Mucosa of descending colon (tissue), 3 donors: ENCODE results near the gene SUB1. TPM values are rescaled to one million over a fixed set of nuclear protein-coding genes. Genes with fewer than 3 reads are reported as not detected.

Source experiments
- ATAC-seq: fragments of 200-7000 bp; cut with Tn5 transposase; one replicate; pipeline ENCODE4 v1.9.1; 2020; ENCODE audit warnings: mild to moderate bottlenecking, moderate library complexity
- DNase-seq, 3 donors: peaks; one replicate each; pipeline ENCODE4 v3.0.0-alpha.2; 2020
- H3K36me3 ChIP-seq: fragments of 200-600 bp; one replicate; pipeline ENCODE4 v1.8.0; 2021; ENCODE audit warnings: low read depth, mild to moderate bottlenecking
- H3K4me1 ChIP-seq: fragments of 200-600 bp; one replicate; pipeline ENCODE4 v1.8.0; 2021; ENCODE audit warnings: low read depth, mild to moderate bottlenecking
- H3K4me3 ChIP-seq: fragments of 200-600 bp; one replicate; pipeline ENCODE4 v1.8.0; 2021; ENCODE audit warnings: mild to moderate bottlenecking
- H3K9me3 ChIP-seq: fragments of 200-600 bp; one replicate; pipeline ENCODE4 v1.8.0; 2021; ENCODE audit warnings: mild to moderate bottlenecking
- intact Hi-C, 2 donors: fragments of 100-400 bp; cut with DNase I in 1 of 2; cut with micrococcal nuclease in 1 of 2; formaldehyde crosslinking; loops; one replicate each; pipeline versions ENCODE4 v1.11.0 to v1.11.1; 2022; cut with DNase I, micrococcal nuclease
- total RNA-seq, 3 donors: library from RNA; stranded (reverse); fragmentation: NEBNext Ultra II Directional in 2 of 3; extraction: Animal tissue kit (Norgen Biotek cat#: 25700) in 2 of 3; gene quantifications; one replicate each; pipeline versions ENCODE4 v1.2.1 to v1.2.4, GENCODE V29; 2021 to 2023
- TF ChIP-seq, protein P1 (sequence below): fragments of 200-600 bp; IDR thresholded peaks from one replicate; pipeline ENCODE4 v1.8.0; 2022; ENCODE audit warnings: antibody characterized with exemption, mild to moderate bottlenecking
- donor health status: DM: no; HTN: no; CAD: no; lungs with moderate emphysema.
- donor health status: DM: no; HTN: no; CAD: no.
- donor health status: DM: no; HTN: yes; CAD: no.

The SUB1 gene
- total RNA-seq, 3 donors from 2014 or later = 134 to 174 (median 156) TPM

DNA sequence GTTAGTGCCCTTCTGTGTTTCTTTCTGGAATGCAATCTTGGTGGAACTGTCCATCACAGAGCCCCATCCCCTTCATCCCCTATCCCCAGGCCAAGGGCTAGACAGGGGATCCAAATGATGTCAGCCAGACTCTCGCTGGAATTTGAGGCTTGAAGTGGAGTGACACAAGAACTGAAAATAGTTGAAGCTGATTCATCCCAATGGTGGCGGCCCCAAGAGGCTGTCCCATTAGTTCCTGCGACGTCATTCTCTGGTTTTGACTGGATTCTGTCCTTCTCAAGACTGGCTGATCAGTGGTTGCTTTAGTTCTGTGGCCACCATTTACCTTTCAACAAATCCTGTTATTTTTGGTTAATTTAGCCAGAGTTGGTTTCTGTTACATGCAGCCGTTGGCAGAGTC is 59.9 kb downstream of the SUB1 start:
- ATAC-seq (no peak), DNase-seq (no peak)
- H3K36me3 ChIP-seq = no peaks in the 10 kb centered on the region
- intact Hi-C loops = no loop called here
- H3K9me3 ChIP-seq = no peaks in the 10 kb centered on the region
- TF ChIP-seq, protein P1, sequence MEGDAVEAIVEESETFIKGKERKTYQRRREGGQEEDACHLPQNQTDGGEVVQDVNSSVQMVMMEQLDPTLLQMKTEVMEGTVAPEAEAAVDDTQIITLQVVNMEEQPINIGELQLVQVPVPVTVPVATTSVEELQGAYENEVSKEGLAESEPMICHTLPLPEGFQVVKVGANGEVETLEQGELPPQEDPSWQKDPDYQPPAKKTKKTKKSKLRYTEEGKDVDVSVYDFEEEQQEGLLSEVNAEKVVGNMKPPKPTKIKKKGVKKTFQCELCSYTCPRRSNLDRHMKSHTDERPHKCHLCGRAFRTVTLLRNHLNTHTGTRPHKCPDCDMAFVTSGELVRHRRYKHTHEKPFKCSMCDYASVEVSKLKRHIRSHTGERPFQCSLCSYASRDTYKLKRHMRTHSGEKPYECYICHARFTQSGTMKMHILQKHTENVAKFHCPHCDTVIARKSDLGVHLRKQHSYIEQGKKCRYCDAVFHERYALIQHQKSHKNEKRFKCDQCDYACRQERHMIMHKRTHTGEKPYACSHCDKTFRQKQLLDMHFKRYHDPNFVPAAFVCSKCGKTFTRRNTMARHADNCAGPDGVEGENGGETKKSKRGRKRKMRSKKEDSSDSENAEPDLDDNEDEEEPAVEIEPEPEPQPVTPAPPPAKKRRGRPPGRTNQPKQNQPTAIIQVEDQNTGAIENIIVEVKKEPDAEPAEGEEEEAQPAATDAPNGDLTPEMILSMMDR = no peak
- no peaks in the 10 kb centered on the region for H3K4me1 ChIP-seq
- no peak overlapping the region for H3K4me3 ChIP-seq

DNA sequence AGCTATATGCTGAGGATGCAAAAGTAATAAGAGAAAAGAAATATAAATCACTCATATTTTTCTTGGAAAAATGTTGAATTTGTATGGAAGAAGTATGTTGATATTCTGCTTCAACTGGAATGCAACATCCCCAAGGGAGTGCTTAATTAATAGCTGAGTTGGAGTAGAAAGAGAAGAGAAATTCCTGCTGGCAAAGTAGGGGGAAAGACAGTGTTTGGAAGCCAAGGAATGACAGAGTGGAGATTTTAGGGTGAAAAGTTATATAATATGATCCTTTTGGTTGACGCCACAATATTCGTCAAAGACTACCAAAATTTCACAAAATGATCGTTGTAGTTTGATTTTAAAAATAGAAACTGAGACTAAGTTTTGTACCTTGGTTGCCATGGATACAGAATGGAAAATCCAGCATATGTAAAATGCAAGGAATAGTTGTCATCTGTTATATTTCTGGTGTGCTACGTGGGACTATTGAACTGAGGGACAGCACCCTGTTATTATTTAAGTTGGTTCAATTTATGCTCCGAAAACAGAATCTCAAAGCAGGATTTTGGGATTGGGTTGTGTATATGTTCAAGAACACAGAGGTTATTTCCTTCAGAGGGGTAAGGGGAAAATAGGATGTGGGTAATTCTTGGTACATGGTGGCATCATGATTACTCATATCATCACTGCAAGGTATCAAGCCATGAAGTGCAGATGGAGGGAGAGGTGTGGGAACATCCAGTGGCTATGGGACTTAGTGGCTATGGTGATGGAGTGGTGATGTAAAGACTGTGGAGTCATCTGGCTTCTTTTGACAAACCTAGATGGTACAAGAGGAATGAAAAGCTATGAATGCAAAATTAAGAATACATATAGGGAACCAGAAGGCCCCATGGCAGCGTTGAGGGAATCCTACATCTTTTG is 61.0 kb downstream of the SUB1 start:
- TF ChIP-seq, protein P1 = no peak
- no peaks in the 10 kb centered on the region for H3K9me3 ChIP-seq
- intact Hi-C loops = no loop called here
- ATAC-seq (no peak), DNase-seq (no peak)
- H3K36me3 ChIP-seq = no peaks in the 10 kb centered on the region
- no peak overlapping the region for H3K4me3 ChIP-seq
- no peaks in the 10 kb centered on the region for H3K4me1 ChIP-seq

DNA sequence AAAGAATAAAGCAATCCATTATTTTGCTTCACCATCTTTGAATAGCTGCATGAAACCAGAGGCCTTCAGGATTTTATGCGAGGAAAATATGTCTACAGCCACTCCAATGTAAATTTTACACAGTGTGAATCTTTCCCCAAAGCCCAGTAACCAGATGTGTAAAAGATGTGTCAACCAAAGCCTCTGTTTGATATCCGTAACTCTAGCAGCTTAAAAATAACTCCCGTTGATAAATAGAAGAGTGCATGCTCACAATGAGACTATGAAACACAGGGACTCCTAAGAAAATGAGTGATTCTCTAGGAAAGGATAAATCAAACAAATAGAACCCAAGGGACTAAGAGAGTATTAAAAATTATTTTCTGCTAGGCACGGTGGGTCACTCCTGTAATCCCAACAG is 65.7 kb downstream of the SUB1 start:
- H3K36me3 ChIP-seq = no peaks in the 10 kb centered on the region
- DNase-seq = no peak
- no peaks in the 10 kb centered on the region for H3K4me1 ChIP-seq
- H3K9me3 ChIP-seq = no peaks in the 10 kb centered on the region
- intact Hi-C loops = no loop called here
- H3K4me3 ChIP-seq = no peak overlapping the region
- TF ChIP-seq, protein P1 = no peak
- no peak for ATAC-seq

DNA sequence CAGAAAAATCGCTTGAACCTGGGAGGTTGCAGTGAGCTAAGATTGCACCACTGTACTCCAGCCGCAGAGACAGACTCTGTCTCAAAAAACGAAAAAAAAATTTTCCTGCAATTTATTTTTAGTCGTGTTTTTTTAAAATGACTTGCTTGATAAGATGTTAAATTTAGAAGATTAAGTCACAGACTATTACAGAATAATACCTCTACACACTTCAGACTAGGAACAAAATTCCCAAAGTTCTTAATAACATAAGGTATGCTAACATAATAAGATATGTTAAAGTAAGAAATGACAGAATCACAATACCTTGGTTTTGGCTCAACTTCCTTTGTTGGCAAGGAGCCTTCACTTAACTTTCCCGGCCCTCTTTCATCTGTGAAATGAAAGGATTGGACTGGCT is 66.3 kb downstream of the SUB1 start:
- Histone ChIP-seq H3K36me3 (no peaks in the 10 kb centered on the region), H3K9me3 (no peaks in the 10 kb centered on the region), H3K4me1 (no peaks in the 10 kb centered on the region), H3K4me3 (no peak overlapping the region)
- TF ChIP-seq, protein P1 = no peak
- DNase-seq (no peak), ATAC-seq (no peak)
- intact Hi-C loops = no loop called here

Other genes starting within 250 kb of the SUB1 start
- 10 to 100 TPM; 44.0 to 73.3 (median 44.7) TPM for gene ZFR, start 140.8 kb upstream of the SUB1 start, total RNA-seq
- 10 to 100 TPM in 1 of 3 donors, 1 to 10 TPM in 2; 1.4 to 24.0 (median 2.8) TPM for gene NPR3, start 125.8 kb downstream of the SUB1 start, total RNA-seq